ENCODE measurements around the gene FAM131B. TPM values are rescaled to one million over a fixed set of nuclear protein-coding genes. Genes with fewer than 3 reads are reported as not detected.

The FAM131B gene
- total and polyA plus RNA-seq, 9 of the 15 experiments (the other 6 are each of a cell fraction or from before 2014, with no cell fraction given) = 0.03 to 0.04 TPM; not detected in 7

DNA sequence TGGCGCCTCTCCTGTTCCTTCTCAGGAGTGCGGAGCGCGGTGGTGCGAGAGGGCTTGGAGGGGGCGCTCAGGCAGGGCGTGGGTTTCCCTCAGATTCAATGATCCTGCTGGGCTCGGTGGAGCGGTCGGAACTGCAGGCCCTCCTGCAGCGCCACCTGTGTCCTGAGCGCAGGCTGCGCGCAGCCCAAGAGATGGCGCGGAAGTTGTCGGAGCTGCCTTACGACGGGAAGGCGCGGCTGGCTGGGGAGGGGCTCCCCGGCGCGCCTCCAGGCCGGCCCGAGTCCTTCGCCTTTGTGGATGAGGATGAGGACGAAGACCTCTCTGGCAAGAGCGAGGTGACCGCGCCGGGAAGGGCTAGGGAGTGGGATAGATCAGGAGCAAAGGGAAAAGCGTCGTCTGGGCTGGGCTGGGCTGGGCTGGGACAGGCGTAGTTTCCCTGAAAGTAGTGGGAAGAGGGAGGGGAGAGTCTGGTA, 17.0 kb downstream of the FAM131B start (continued):
- no peak for TF ChIP-seq ZC3H4 (CRISPR knock-in tag; IDR thresholded peaks at IDR 0.05; ENCODE audit: borderline replicate concordance)
- TF ChIP-seq, protein P1, sequence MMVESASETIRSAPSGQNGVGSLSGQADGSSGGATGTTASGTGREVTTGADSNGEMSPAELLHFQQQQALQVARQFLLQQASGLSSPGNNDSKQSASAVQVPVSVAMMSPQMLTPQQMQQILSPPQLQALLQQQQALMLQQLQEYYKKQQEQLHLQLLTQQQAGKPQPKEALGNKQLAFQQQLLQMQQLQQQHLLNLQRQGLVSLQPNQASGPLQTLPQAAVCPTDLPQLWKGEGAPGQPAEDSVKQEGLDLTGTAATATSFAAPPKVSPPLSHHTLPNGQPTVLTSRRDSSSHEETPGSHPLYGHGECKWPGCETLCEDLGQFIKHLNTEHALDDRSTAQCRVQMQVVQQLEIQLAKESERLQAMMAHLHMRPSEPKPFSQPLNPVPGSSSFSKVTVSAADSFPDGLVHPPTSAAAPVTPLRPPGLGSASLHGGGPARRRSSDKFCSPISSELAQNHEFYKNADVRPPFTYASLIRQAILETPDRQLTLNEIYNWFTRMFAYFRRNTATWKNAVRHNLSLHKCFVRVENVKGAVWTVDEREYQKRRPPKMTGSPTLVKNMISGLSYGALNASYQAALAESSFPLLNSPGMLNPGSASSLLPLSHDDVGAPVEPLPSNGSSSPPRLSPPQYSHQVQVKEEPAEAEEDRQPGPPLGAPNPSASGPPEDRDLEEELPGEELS (CRISPR knock-in tag; IDR thresholded peaks at IDR 0.05; ENCODE audit: borderline replicate concordance) = no peak
- no peak for TF ChIP-seq AFF1 (IDR thresholded peaks at IDR 0.05; ENCODE audit: low read depth in 1 of 2, partially characterized antibody in 2 of 2)
- TF ChIP-seq KDM4B (IDR thresholded peaks at IDR 0.05; ENCODE audit: borderline replicate concordance in 2 of 2, low read depth in 1 of 2) = 0 out of 4 replicates have a peak, but pooled peaks of 1 of the 2 experiments have one; percentile 55
- no peak for TF ChIP-seq FOXA1 (IDR thresholded peaks at IDR 0.05; ENCODE audit: borderline replicate concordance)
- no peak for TF ChIP-seq ETV5 (CRISPR knock-in tag; IDR thresholded peaks at IDR 0.05; ENCODE audit: low read depth)
- TF ChIP-seq, protein P2, sequence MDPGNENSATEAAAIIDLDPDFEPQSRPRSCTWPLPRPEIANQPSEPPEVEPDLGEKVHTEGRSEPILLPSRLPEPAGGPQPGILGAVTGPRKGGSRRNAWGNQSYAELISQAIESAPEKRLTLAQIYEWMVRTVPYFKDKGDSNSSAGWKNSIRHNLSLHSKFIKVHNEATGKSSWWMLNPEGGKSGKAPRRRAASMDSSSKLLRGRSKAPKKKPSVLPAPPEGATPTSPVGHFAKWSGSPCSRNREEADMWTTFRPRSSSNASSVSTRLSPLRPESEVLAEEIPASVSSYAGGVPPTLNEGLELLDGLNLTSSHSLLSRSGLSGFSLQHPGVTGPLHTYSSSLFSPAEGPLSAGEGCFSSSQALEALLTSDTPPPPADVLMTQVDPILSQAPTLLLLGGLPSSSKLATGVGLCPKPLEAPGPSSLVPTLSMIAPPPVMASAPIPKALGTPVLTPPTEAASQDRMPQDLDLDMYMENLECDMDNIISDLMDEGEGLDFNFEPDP (CRISPR knock-in tag; IDR thresholded peaks at IDR 0.05) = no peak
- no peak for TF ChIP-seq ZNF561 (CRISPR knock-in tag; conservative IDR thresholded peaks at IDR 0.05)
- no peak for TF ChIP-seq ZNF830 (CRISPR knock-in tag; IDR thresholded peaks at IDR 0.05)
- no peak for TF ChIP-seq ERF (CRISPR knock-in tag; IDR thresholded peaks at IDR 0.05)
- TF ChIP-seq BMI1 (IDR thresholded peaks at IDR 0.05; ENCODE audit: low read length) = peak; percentile 53; the same call in 1 of the 2 replicates
- peak; percentile 85 for TF ChIP-seq L3MBTL2 (IDR thresholded peaks at IDR 0.05)
- no peak for TF ChIP-seq ZBTB43 (CRISPR knock-in tag; IDR thresholded peaks at IDR 0.05)
- no peak for TF ChIP-seq ZNF140 (CRISPR knock-in tag; IDR thresholded peaks at IDR 0.05)
- TF ChIP-seq ZEB2 (IDR thresholded peaks at IDR 0.05) = no peak
- peak; percentile 50 for TF ChIP-seq ZFP36 (IDR thresholded peaks at IDR 0.05; ENCODE audit: low read depth, low read length, partially characterized antibody)
- peak; percentile 59; the same call in 1 of the 2 replicates for TF ChIP-seq MYC (IDR thresholded peaks at IDR 0.05; ENCODE audit: low read depth, low read length)
- TF ChIP-seq MYC (CRISPR knock-in tag; IDR thresholded peaks at IDR 0.05; ENCODE audit: borderline replicate concordance, low read depth) = 0 out of 2 replicates have a peak, but pooled peaks have one; percentile 32
- peak; percentile 44 for TF ChIP-seq GABPA (tag; conservative IDR thresholded peaks at IDR 0.05; ENCODE audit: low read depth)
- TF ChIP-seq HSF4 (CRISPR knock-in tag; IDR thresholded peaks at IDR 0.05; ENCODE audit: borderline replicate concordance) = no peak
- peak; percentile 73 for TF ChIP-seq NFIC (IDR thresholded peaks at IDR 0.05)
